ENCODE data around the gene PI4K2A. TPM values are rescaled to one million over a fixed set of nuclear protein-coding genes. Genes with fewer than 3 reads are reported as not detected.

PI4K2A gene
- total RNA-seq, 2 experiments from 2014 or later: 8.5 to 8.9 TPM

DNA sequence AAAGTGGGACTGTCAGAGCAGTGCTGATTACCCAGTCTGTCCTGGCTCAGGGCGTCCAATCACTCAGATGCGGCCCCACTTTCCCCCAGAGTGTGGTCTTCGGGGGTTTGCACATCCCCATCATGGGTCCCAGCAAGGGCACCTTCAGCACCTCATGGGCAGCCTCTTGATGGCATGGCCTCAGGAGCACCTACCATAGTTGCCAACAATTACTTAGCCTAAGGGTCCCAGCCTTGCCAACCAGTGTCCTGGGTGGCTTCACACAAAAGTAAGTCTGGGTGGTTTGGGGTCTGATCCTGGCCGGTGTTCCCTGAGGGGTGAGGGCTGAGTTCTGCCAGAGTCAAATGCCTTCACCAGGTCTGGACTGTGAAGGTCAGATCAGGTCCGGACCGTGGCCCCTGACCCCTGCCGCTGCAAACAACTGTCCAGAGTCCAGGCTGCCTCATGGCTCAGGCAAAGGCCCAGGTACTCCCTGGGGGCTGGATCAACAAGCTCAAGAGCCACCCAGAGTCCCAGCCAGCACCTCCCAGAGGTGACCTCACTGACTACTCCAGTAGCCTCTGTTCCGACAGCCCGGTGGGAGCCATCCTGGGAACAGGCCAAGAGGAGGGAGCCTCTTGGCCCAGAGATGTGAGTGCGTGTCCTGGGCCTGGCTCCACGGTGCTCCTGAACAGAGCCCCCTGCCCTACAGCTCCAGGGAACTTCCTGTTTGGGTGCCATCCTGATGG is 66.8 kb downstream of the PI4K2A start:
- no peaks in the 10 kb centered on the region for H3K36me3 Mint-ChIP-seq (ENCODE audit: low read depth)
- H3K4me3 Mint-ChIP-seq: no peak overlapping the region
- ATAC-seq: no peak
- no peak for DNase-seq
- no peaks in the 10 kb centered on the region for H3K4me1 Mint-ChIP-seq
- POLR2A ChIA-PET: no interaction called here
- intact Hi-C loops (cut with DNase I, micrococcal nuclease): loop anchor here in 1 of 2 experiments (5.0 kb wide), 1 partner anchor 160 kb away; no protein-coding TSS in a partner anchor
- no peak overlapping the region for H3K27ac Mint-ChIP-seq
- CTCF ChIA-PET: interaction anchor here (1.2 to 14.7 kb wide), 4 partner anchors 9 to 162 kb away, joined by 3 to 384 read pairs (median 3); partner anchors contain the start of gene ZFYVE27
- peaks cover 21% of the 10 kb centered on the region for H3K27me3 Mint-ChIP-seq
- no peaks in the 10 kb centered on the region for H3K9me3 Mint-ChIP-seq (ENCODE audit: low read depth)

DNA sequence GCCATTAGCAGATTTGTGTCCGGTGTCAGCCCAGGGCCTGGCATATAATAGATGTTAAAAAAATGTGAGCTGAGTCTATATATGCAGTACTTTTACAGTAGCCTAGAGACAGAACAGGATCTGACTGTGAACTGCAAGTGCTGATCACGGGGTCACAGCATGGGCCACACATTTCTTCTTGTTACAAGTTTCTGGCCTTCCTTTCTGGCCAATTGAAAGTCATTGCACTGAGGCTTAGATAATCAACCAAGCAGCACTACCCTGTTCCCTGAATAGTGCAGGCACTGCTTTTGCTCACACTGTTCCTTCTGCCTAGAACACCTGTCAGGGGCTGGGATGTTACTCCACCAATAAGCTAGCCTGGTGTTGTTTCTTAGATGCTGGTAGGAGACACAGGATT is 67.7 kb downstream of the PI4K2A start:
- CTCF ChIA-PET: interaction anchor here (1.2 to 14.7 kb wide), 7 partner anchors 8 to 161 kb away, joined by 3 to 384 read pairs (median 4); partner anchors contain the start of gene ZFYVE27
- POLR2A ChIA-PET: no interaction called here
- Mint-ChIP-seq H3K4me3 (no peak overlapping the region), H3K9me3 (ENCODE audit: low read depth) (no peaks in the 10 kb centered on the region), H3K36me3 (ENCODE audit: low read depth) (no peaks in the 10 kb centered on the region), H3K27me3 (peaks cover 24% of the 10 kb centered on the region), H3K27ac (no peak overlapping the region), H3K4me1 (peaks cover 4% of the 10 kb centered on the region)
- intact Hi-C loops (cut with DNase I, micrococcal nuclease): loop anchor here in 1 of 2 experiments (5.0 kb wide), 1 partner anchor 159 kb away; no protein-coding TSS in a partner anchor
- ATAC-seq (no peak), DNase-seq (no peak)

DNA sequence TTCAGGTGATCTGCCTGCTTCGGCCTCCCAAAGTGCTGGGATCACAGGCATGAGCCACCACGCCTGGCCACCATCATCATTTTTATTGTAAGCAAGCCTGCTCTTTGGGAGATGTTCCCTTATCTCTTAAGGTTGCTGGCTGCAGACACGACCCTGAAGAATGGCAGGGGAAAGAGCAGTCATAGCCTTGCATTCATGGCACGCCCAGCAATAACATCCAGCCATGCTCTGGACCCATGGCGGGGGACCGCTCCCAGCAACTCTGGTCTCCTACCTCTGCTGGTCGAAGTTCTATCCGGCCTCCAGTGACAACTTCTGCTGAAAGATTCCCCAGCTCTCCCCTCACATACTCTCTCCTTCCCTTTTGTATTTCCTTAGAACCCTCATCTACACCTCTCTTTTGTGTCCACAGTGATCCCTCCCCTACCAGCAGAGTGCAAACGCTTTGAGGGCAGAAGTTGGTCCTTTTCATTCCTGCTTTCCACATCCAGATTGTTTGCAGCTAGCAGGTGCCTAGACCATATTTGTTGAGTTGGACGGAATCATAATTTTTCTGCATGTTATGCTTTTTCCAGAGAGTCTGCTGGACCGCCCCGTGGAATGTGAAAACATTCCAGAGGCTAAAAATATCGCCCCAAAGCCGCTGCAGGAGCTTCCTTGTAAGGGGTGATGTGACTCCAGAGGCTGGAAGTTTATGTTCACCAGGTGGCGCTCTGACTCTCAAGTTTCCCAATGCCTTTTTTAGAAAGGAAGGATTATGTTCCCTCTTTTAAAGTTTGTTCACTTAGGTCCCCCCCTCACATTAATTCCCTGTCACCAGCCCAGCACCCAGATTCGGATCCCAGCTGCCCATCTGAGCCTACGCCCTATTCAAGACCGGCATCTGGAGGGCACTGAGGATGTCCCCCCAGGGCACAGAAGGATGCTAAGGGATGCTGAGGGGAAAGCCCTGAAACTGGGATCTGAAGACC is 68.8 kb downstream of the PI4K2A start:
- DNase-seq: peak; percentile 66
- POLR2A ChIA-PET: interaction anchor here (0.6 kb wide), 1 partner anchor 25 kb away, joined by 5 read pairs; no protein-coding TSS in a partner anchor

DNA sequence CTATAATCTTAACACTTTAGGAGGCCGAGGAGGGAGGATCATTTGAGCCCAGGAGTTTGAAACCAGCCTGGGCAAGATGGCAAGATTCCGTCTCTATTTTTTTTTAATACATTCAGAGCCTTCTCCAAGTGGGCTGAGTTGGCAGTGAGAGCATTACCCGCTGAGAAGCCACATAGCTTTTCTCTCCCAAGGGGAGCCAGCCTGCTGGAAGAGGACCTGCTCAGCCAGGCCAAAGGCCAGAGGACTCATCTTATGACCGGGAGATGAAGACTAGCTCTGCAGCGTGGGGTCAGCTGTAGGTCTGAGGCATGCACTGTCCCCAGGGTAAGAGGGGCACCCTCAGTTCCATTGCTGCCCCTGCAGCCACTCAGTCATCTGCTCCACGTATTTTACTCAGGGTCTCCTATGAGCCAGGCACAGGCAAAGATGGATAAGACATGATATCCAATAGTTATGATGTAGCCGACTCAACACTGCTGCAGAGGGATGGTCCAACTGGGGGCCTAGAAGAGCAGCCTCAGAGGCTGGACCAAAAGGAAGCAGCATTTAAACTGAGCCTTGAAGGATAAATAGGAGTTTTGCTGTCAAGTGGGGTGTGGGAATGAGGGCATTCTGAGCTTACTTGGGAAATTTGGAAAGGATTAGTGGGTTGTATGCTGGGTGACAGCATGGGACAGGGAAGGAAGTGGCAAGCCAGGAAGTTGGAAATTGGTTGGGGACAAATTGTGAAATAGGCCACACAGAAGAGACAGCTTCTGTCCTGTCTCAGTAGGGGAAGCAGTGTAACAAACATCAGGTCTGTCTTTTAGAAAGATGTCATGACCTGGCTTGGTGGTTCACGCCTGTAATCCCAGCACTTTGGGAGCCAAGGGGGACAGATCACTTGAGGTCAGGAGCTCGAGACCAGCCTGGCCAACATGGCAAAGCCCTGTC is 71.4 kb downstream of the PI4K2A start:
- DNase-seq (no peak), ATAC-seq (no peak)
- H3K4me1 Mint-ChIP-seq: peaks cover 11% of the 10 kb centered on the region
- ChIA-PET POLR2A (no interaction called here), CTCF (interaction anchor here (0.7 to 14.7 kb wide), 6 partner anchors 8 to 161 kb away, joined by 3 to 384 read pairs (median 4); partner anchors contain the start of gene ZFYVE27)
- peaks cover 23% of the 10 kb centered on the region for H3K27me3 Mint-ChIP-seq
- H3K27ac Mint-ChIP-seq: no peak overlapping the region
- no peaks in the 10 kb centered on the region for H3K9me3 Mint-ChIP-seq (ENCODE audit: low read depth)
- H3K36me3 Mint-ChIP-seq (ENCODE audit: low read depth): no peaks in the 10 kb centered on the region
- intact Hi-C loops (cut with DNase I, micrococcal nuclease): no loop called here
- no peak overlapping the region for H3K4me3 Mint-ChIP-seq

More for the DNA sequence above, 68.8 kb downstream of the PI4K2A start:
- Mint-ChIP-seq H3K27me3 (peaks cover 25% of the 10 kb centered on the region), H3K27ac (no peak overlapping the region), H3K4me3 (no peak overlapping the region), H3K36me3 (ENCODE audit: low read depth) (no peaks in the 10 kb centered on the region), H3K9me3 (ENCODE audit: low read depth) (no peaks in the 10 kb centered on the region), H3K4me1 (peaks cover 7% of the 10 kb centered on the region)
- CTCF ChIA-PET: interaction anchor here (0.6 to 14.7 kb wide), 19 partner anchors 8 to 982 kb away, joined by 3 to 384 read pairs (median 4); partner anchors contain the start of genes AVPI1 and ZFYVE27
- ATAC-seq: no peak
- intact Hi-C loops (cut with DNase I, micrococcal nuclease): loop anchor here (1.0 to 5.0 kb wide), 2 partner anchors 22 to 158 kb away; no protein-coding TSS in a partner anchor

DNA sequence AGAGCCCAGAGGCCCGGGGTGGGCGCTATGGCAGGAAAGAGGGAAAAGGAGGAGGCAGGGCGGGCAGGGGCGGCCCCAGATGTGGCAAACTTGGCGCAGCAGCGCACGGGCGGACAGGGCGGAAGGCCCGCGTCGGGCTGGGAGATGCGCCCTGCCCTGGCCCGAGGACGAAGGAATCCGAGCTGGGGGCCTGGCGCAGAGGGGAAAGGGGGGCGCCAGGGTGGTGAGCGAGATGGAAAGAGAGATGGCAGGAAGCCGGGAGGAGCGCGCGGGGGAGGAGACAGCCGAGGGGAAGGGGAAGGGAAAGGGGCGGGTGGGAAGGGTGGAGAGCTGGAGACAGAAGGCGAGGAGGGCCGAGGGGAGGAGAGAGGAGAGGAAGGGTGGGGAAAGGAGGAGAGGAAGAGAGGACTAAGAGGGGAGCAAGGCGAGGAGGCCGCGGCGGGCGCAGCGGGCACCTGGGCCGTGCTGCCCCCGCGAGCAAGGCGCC is 72.9 kb downstream of the PI4K2A start, which contains the start of gene MARVELD1:
MARVELD1 (plus strand) TSS at position 392 of the 487 bp plus-strand sequence. CDS start 147 bp downstream, outside the sequence.
- DNase-seq (peak; percentile 29), ATAC-seq (no peak)
- Mint-ChIP-seq H3K27ac (peak within 1 kb of the TSS; percentile 88), H3K9me3 (ENCODE audit: low read depth) (no peaks in the 10 kb centered on the region), H3K4me3 (peak within 1 kb of the TSS; percentile 79), H3K36me3 (ENCODE audit: low read depth) (no peaks in the 10 kb centered on the region), H3K4me1 (peaks cover 11% of the 10 kb centered on the region), H3K27me3 (peaks cover 21% of the 10 kb centered on the region)
- intact Hi-C loops (cut with DNase I, micrococcal nuclease): no loop called here
- CTCF ChIA-PET: interaction anchor here (0.6 to 14.7 kb wide), 6 partner anchors 12 to 1671 kb away, joined by 4 to 384 read pairs (median 6); partner anchors contain the start of genes AVPI1 and ZFYVE27
- POLR2A ChIA-PET: interaction anchor here (0.9 to 2.0 kb wide), 2 partner anchors 23 to 26 kb away, joined by 3 to 6 read pairs; partner anchors contain the start of genes AVPI1 and ZFYVE27

DNA sequence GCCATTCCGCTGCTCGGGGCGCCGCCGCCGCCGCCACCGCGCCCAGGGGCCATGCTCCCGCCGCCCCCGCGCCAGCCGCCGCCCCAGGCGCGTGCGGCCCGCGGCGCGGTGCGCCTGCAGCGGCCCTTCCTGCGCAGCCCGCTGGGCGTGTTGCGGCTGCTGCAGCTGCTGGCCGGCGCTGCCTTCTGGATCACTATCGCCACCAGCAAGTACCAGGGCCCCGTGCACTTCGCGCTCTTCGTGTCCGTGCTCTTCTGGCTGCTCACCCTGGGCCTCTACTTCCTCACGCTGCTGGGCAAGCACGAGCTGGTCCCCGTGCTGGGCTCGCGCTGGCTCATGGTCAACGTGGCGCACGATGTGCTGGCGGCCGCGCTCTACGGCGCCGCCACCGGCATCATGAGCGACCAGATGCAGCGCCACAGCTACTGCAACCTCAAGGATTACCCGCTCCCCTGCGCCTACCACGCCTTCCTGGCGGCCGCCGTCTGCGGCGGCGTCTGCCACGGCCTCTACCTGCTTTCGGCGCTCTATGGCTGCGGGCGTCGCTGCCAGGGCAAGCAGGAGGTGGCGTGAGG is 73.4 kb downstream of the PI4K2A start:
- DNase-seq (peak; percentile 74), ATAC-seq (peak; percentile 85)
- ChIA-PET CTCF (interaction anchor here (1.0 to 14.7 kb wide), 5 partner anchors 12 to 34 kb away, joined by 4 to 384 read pairs (median 8); partner anchors contain the start of genes AVPI1 and ZFYVE27), POLR2A (interaction anchor here (0.9 to 2.0 kb wide), 2 partner anchors 23 to 27 kb away, joined by 3 to 6 read pairs; partner anchors contain the start of genes AVPI1 and ZFYVE27)
- H3K27me3 Mint-ChIP-seq: peaks cover 20% of the 10 kb centered on the region
- H3K4me1 Mint-ChIP-seq: peaks cover 11% of the 10 kb centered on the region
- intact Hi-C loops (cut with DNase I, micrococcal nuclease): loop anchor here (1.0 kb wide), 2 partner anchors 23 to 27 kb away; partner anchors contain the start of genes AVPI1 (in 1 of the 2) and ZFYVE27 (in 1 of the 2)
- peak overlapping the region; percentile 88 for H3K27ac Mint-ChIP-seq
- H3K9me3 Mint-ChIP-seq (ENCODE audit: low read depth): no peaks in the 10 kb centered on the region
- H3K36me3 Mint-ChIP-seq (ENCODE audit: low read depth): no peaks in the 10 kb centered on the region
- H3K4me3 Mint-ChIP-seq: peak overlapping the region; percentile 79

DNA sequence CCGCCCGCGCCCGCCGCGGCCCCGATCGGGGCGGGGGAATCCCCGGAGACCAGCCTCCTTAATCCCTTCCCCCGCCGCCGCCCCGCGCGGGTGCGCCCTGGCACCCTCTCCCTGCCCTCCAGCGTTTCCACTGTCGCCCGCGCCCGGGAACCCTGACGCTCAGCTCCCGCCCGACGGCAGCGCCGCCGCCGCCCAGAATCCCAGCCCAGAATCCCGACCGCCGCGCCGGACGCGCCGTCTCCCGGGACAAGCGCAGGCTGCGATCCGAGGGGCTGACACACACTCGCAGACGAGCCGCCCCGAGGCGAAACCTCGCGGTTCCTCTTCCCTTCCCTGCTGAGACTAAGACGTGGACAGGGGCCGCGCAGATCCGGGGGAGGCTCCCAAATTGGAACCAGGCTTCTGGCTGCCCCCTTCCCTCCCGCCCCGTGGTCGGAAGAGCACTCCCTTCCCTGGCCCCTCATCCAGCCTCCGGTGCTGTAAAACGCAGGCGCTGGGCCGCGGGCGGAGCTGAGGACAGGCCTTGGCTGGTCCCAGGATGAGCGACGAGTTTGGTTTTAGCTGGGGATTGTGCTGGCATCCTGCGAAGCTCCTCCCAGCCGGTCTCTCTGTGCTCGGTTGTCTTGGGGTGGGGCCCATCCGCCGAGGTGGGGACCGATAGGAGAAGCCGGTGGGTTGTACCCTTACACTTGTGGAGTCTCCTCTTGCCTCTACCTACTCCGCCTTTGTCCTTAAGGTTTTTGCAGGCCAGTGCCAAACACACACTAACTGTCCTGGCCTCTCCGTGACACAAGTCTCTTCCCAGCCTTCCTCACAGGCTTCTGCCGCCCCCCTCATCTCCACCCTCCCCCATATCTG is 74.2 kb downstream of the PI4K2A start:
- H3K9me3 Mint-ChIP-seq (ENCODE audit: low read depth): no peaks in the 10 kb centered on the region
- intact Hi-C loops (cut with DNase I, micrococcal nuclease): loop anchor here (1.0 kb wide), 2 partner anchors 23 to 27 kb away; partner anchors contain the start of genes AVPI1 (in 1 of the 2) and ZFYVE27 (in 1 of the 2)
- peaks cover 13% of the 10 kb centered on the region for H3K27me3 Mint-ChIP-seq
- peak overlapping the region; percentile 79 for H3K4me3 Mint-ChIP-seq
- H3K36me3 Mint-ChIP-seq (ENCODE audit: low read depth): no peaks in the 10 kb centered on the region
- no peak overlapping the region for H3K27ac Mint-ChIP-seq
- ATAC-seq (peak; percentile 49), DNase-seq (peak; percentile 51)
- ChIA-PET CTCF (interaction anchor here (0.8 to 14.7 kb wide), 6 partner anchors 13 to 35 kb away, joined by 3 to 384 read pairs (median 6); partner anchors contain the start of genes AVPI1 and ZFYVE27), POLR2A (interaction anchor here (2.0 kb wide), 1 partner anchor 22 kb away, joined by 6 read pairs; the partner anchor contains the start of gene ZFYVE27)
- peaks cover 11% of the 10 kb centered on the region for H3K4me1 Mint-ChIP-seq

DNA sequence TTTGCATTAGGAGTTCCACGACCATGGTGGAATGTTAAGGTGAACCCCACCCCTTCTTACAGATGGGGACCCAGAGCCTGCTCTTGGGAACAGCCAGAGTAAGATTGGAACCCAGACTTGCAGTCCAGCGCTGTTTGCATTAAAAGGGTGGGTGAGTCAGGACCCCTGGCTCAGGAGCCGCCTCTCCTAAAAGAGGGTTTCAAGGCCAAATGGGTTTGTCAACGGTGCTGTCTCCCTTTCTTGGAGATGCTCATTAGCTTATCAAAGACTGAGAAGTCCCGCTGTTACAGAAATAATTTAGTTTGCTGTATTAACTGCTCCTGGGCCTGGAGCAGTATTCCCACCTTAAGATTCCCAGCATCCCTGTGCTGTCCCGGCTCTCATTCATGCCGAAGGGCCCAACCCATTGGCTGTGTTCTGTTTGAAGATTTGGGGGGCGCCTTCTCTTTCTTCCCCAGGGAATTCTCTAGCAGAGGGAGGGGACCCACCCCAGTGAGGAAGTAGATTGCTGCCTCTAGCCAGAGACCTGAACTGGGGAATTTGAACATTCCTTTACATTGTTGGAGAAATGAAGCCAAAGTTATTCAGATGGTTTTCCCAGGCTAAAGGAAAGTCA is 74.9 kb downstream of the PI4K2A start:
- Mint-ChIP-seq H3K36me3 (ENCODE audit: low read depth) (no peaks in the 10 kb centered on the region), H3K9me3 (ENCODE audit: low read depth) (no peaks in the 10 kb centered on the region), H3K27me3 (peaks cover 11% of the 10 kb centered on the region), H3K4me1 (peaks cover 11% of the 10 kb centered on the region), H3K4me3 (peak overlapping the region; percentile 79), H3K27ac (no peak overlapping the region)
- intact Hi-C loops (cut with DNase I, micrococcal nuclease): no loop called here
- ATAC-seq (no peak), DNase-seq (no peak)
- ChIA-PET POLR2A (interaction anchor here (2.0 kb wide), 1 partner anchor 21 kb away, joined by 6 read pairs; the partner anchor contains the start of gene ZFYVE27), CTCF (interaction anchor here (0.8 to 14.7 kb wide), 4 partner anchors 10 to 16 kb away, joined by 3 to 384 read pairs (median 12); partner anchors contain the start of gene ZFYVE27)

Data from activated CD4-positive, alpha-beta T cell treated with anti-CD3 and anti-CD28 coated beads for 36 hours (primary cell).